Stimulated activated CD4-positive, alpha-beta T cell treated with anti-CD3 and anti-CD28 coated beads, Interleukin-4, amount 100 ng/mL, for 48 hours (primary cell): ENCODE measurements around the gene FAIM2.

Source experiments
- DNase-seq, 2 donors: peaks; one replicate each; pipeline ENCODE4 v3.0.0-alpha.2; 2020; ENCODE audit warnings: low read depth in 2 of 2

FAIM2 gene

GRCh38 chr12:49824416-49824815 lies 79.3 kb downstream of the FAIM2 start:
- DNase-seq: no peak

- DNase-seq: no peak
Observed at GRCh38 chr12:49823951-49824350, 79.7 kb downstream of the FAIM2 start.

GRCh38 chr12:49823350-49823749 lies 80.3 kb downstream of the FAIM2 start:
- no peak for DNase-seq

- no peak for DNase-seq
Observed at GRCh38 chr12:49821373-49822287, 82.1 kb downstream of the FAIM2 start.

GRCh38 chr12:49819786-49820185 lies 83.9 kb downstream of the FAIM2 start:
- no peak for DNase-seq

- DNase-seq: no peak
Observed at GRCh38 chr12:49818241-49818895, 85.3 kb downstream of the FAIM2 start.
